HG03108 (cell line): ENCODE data around the gene PRR4.

Experiments
- ATAC-seq: cut with Tn5 transposase; IDR thresholded peaks from one replicate; pipeline ENCODE4 v1.9.1; 2021; ENCODE audit warnings: moderate library complexity; ENCODE audit not compliant: unreplicated experiment

Gene PRR4

DNA sequence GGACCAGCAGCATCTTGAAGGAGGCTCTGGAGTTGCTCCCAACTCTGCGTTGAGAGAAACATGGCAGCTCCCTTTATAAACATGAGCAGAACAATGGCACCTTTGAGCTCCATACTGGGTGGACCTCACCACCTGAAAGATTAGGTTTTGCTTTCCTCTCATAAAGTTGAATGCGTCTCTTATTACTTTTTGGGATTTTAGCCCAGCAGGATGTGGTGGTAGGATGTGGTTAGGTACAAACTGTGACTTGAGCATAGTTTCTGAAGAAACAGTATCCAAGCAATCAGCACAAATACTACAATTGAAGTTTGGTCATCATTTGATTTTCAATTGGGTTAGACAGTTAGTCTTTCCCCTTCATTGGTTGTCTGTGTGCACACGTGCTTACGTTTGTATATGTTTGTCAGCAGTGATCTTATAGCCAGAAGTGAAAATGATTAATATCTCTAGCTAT, at the start of gene PRR4:
Gene PRR4, minus strand, starts transcription at position 51 of the 454 bp plus-strand sequence. Its CDS starts 38 bp downstream, at position 13.
- ATAC-seq = no peak

DNA sequence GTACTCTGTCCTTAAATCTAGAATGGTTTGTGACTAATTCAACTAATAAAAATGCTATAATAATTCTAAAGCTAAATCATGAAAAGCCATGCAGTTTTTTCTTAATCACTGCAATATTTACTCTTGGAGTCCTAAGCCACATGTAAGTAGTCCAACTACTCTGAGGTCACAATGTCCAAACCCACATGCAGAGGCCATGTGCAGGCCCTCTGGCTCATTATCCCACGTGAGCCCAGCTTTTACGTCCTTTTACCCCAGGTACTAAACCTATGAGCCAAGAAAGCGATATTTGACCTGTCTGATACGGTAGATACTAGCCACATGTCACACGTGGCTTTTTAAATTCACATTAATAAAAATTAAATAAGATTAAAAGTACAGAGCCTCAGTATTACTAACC, 47.6 kb upstream of the PRR4 start:
- no peak for ATAC-seq

GRCh38 chr12:10891937-10892336, 42.7 kb upstream of the PRR4 start:
- no peak for ATAC-seq

- no peak for ATAC-seq
Observed at GRCh38 chr12:10889226-10889625, 40.0 kb upstream of the PRR4 start.

GRCh38 chr12:10884086-10884725, 34.9 kb upstream of the PRR4 start, which contains the start of gene PRH1:
Gene PRH1, minus strand, starts transcription at chr12:10884255. Its CDS starts 38 bp downstream, at chr12:10884217.
- no peak for ATAC-seq

GRCh38 chr12:10873378-10873777, 24.1 kb upstream of the PRR4 start:
- ATAC-seq = no peak

GRCh38 chr12:10867381-10867780, 18.1 kb upstream of the PRR4 start:
- no peak for ATAC-seq

- no peak for ATAC-seq
Observed at GRCh38 chr12:10863512-10864218, 14.4 kb upstream of the PRR4 start.

DNA sequence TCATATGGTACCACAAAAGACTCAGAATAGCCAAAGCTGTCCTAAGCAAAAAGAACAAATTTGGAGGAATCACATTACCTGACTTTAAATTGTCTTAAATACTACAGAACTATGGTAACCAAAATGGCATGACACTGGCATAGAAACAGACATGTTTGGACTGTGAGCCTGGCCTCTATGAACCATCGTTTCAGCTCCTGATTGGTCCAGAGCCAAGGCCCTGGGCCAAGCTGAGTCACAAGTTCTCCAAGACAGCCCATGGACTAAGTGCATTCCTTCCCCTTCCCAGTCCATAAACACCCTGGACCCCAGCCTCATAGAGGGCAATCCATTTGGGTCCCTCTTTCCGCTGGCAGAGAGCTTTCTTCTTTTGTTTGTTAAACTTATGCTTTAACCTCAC, 12.1 kb upstream of the PRR4 start:
- ATAC-seq = no peak

DNA sequence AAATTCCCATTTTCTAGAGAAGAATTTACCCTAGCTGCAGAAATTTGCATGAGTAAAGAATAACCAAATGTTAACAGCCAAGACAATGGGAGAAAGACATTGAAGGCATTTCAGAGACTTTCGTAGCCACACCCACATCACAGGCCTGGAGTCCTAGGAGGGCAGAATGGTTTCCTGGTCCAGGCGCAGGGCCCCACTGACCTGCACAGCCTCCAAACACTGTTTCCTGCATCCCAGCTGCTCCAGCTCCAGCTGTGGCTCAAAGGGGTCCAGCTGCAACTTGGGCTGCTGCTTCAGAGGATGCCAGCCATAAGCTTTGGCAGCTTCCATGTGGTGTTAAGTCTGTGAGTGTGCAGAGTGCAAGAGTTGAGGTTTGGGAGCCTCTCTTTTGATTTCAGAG, 6.5 kb upstream of the PRR4 start:
- ATAC-seq = no peak

DNA sequence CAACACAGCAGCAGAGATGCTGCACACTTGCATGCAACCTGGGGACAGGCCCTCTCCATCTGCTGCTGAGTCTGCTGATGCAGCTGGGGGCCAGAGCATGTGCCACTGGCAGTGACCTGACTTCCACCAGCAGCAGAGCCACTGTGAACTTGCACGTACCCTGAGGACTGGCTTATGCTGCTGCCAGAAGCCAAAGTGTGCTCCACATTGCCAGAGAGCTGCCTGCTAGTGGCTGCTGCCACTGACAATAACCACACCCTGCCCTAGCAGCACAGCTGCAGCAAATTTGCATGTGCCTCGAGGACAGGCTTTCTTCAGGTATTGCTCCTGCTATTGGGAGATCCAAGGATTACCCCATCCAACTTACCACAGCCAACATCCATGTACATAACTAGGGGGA, 4.5 kb upstream of the PRR4 start:
- no peak for ATAC-seq

- ATAC-seq = no peak
Observed at GRCh38 chr12:10851243-10851858, 2.1 kb upstream of the PRR4 start.

- no peak for ATAC-seq
Observed at GRCh38 chr12:10847744-10848143, 1.5 kb downstream of the PRR4 start.

- ATAC-seq = no peak
Observed at GRCh38 chr12:10842862-10843261, 6.4 kb downstream of the PRR4 start.

GRCh38 chr12:10838461-10838860, 10.8 kb downstream of the PRR4 start:
- ATAC-seq = no peak

DNA sequence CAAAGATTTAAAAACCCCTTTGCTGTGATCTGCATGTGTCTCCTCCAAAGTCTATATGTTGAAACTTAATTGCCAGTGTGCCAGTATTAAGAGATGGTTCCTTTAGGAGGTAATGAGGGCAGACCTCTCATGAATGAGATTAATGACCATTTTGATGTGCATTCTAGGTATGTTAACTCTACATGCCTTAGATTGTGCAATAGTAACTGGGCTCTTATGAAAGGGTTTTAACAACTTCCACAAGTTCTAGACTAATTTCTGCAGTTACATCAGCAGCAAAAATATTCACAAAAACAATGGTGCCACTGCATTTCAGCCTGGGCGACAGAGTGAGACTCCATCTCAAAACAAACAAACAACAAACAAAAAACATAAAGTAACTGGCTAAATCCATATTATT, 19.3 kb downstream of the PRR4 start:
- no peak for ATAC-seq

- ATAC-seq = no peak
Observed at GRCh38 chr12:10826258-10826657, 23.0 kb downstream of the PRR4 start, which contains the start of gene TAS2R10. Gene TAS2R10, minus strand, starts transcription at chr12:10826358. Its CDS starts 89 bp downstream, at chr12:10826269.

DNA sequence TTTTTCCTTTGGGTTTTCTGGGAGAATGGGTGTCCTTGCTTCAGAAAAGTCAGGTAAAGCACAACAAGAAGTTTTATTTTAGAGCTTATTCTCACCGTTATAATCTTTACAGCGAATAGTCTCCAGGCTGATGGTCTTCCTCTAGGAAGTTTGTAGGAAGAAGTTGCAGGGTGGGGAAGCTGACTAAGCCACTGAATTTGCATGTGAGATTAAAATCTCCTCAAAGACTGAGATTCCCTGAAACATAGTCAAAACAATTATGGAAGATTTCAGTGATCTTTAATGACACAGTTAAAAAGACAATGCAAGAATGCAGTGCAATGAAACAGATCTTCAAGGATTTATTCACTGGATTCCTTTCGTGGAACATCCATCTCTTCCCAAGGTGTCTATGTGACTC, 24.3 kb downstream of the PRR4 start:
- no peak for ATAC-seq

DNA sequence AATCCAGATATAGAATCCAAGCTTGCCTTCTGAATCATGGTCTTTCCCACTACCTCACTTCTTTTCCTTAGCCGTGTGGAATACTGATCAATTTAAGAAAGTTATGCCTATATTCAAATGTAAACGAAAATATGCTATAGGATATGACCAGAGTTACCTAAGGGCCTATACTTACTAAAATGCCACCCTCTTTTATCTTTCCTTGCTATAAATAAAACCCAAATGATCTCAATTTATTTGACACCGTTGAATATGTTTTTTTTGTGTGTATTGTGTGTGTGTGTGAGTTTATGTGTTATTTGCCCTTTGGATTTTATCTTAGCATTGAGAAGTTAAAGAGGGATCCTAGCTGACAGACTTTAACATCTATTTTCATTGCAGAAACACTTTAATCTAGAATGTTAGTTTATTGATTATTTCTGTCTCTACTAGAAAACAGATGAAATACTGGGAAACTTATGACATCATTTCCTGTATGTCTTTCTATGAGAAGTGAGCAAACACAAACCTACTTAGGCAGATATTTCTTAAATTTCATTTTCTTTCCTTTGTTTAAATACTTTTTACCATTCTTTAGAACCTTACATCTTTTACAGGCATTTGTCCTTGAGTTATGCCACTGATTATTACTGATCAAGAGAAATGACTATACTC, 37.3 kb downstream of the PRR4 start:
- ATAC-seq = no peak

- no peak for ATAC-seq
Observed at GRCh38 chr12:10810068-10810467, 39.2 kb downstream of the PRR4 start, which contains the start of gene TAS2R9. Gene TAS2R9, minus strand, starts transcription at chr12:10810168. Its CDS starts 93 bp downstream, at chr12:10810075.

DNA sequence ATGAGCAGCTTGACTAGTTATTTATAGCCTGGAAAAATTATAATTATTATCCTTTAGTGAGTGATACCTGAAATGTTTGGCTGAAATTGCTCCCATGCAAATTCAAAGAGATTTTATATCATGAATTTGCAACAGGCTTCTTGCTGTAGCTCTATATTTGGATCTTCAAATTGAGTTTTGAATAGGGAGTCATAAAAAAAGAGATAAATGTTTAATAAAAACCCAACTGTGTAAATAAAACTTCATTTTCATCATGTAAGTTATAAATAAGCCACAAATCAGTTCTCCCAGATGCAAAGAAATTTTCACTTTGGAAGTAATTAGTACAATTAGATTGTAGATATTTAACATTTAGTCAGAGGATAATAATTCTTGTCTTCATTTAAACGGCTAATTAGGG, 42.1 kb downstream of the PRR4 start, which contains the start of gene TAS2R8:
Gene TAS2R8, minus strand, starts transcription at position 101 of the 400 bp plus-strand sequence. CDS start 306 bp downstream, outside the sequence.
- ATAC-seq = no peak
